Liver (tissue), 9 donors: ENCODE results near the gene CTBS. TPM values are rescaled to one million over a fixed set of nuclear protein-coding genes. Genes with fewer than 3 reads are reported as not detected.

ENCODE experiments used
- DNase-seq: peaks from one replicate; pipeline ENCODE4 v3.0.0-alpha.2; 2017; ENCODE audit warnings: low spot score
- H3K27ac ChIP-seq, 2 donors: one replicate each; pipeline ENCODE4 v1.7.0; 2013; ENCODE audit warnings: inconsistent platforms in 2 of 2, low read length in 2 of 2, control low read depth in 1 of 2, low read depth in 1 of 2, mild to moderate bottlenecking in 1 of 2
- H3K27me3 ChIP-seq, 4 donors: one replicate each; pipeline versions ENCODE4 v1.6.1 to v1.7.0; 2013; ENCODE audit warnings: low read length in 3 of 4, inconsistent platforms in 1 of 4, mild to moderate bottlenecking in 1 of 4, moderate library complexity in 1 of 4; ENCODE audit not compliant: control insufficient read depth in 4 of 4, insufficient read depth in 4 of 4
- H3K36me3 ChIP-seq, 4 donors: one replicate each; pipeline versions ENCODE4 v1.6.1 to v1.7.0; 2013; ENCODE audit warnings: low read length in 3 of 4, mild to moderate bottlenecking in 3 of 4, low read depth in 1 of 4, moderate library complexity in 1 of 4; ENCODE audit not compliant: control insufficient read depth in 4 of 4, insufficient read depth in 3 of 4
- H3K4me1 ChIP-seq, 4 donors: one replicate each; pipeline versions ENCODE4 v1.6.1 to v1.7.0; 2013; ENCODE audit warnings: low read length in 3 of 4, mild to moderate bottlenecking in 3 of 4, moderate library complexity in 1 of 4; ENCODE audit not compliant: control insufficient read depth in 4 of 4, insufficient read depth in 4 of 4
- H3K4me3 ChIP-seq, 3 donors: one replicate each; pipeline versions ENCODE4 v1.6.1 to v1.7.0; 2013; ENCODE audit warnings: low read length in 3 of 3, control low read depth in 1 of 3, low read depth in 1 of 3, mild to moderate bottlenecking in 1 of 3
- H3K9ac ChIP-seq, 2 donors: one replicate each; pipeline ENCODE4 v1.7.0; 2013; ENCODE audit warnings: low read length in 2 of 2, mild to moderate bottlenecking in 2 of 2, moderate library complexity in 2 of 2, control low read depth in 1 of 2, low read depth in 1 of 2
- H3K9me3 ChIP-seq, 4 donors: one replicate each; pipeline versions ENCODE4 v1.6.1 to v1.7.0; 2013; ENCODE audit warnings: low read length in 3 of 4; ENCODE audit not compliant: control insufficient read depth in 4 of 4
- EGR1 ChIP-seq, 2 donors: IDR thresholded peaks; 2 replicates each; pipeline ENCODE4 v1.6.1; 2016 to 2018; ENCODE audit warnings: antibody characterized with exemption in 2 of 2, low read depth in 2 of 2
- FOXA1 ChIP-seq: IDR thresholded peaks from 2 replicates; pipeline ENCODE4 v1.6.1; 2016; ENCODE audit warnings: antibody characterized with exemption
- FOXA2 ChIP-seq: IDR thresholded peaks from 2 replicates; pipeline ENCODE4 v1.6.1; 2016; ENCODE audit warnings: antibody characterized with exemption
- HNF4A ChIP-seq, 2 donors: conservative IDR thresholded peaks; 2 replicates each; pipeline ENCODE4 v1.6.1; 2016; ENCODE audit warnings: antibody characterized with exemption in 2 of 2, mild to moderate bottlenecking in 2 of 2
- HNF4G ChIP-seq: IDR thresholded peaks from 2 replicates; pipeline ENCODE4 v1.6.1; 2016; ENCODE audit warnings: antibody characterized with exemption
- JUND ChIP-seq, 2 donors: IDR thresholded peaks; 2 replicates each; pipeline ENCODE4 v1.6.1; 2016; ENCODE audit warnings: antibody characterized with exemption in 2 of 2
- NR2F2 ChIP-seq: IDR thresholded peaks from 2 replicates; pipeline ENCODE4 v1.6.1; 2016; ENCODE audit warnings: antibody characterized with exemption
- RXRA ChIP-seq, 2 donors: IDR thresholded peaks; 2 replicates each; pipeline ENCODE4 v1.6.1; 2017 to 2018; ENCODE audit warnings: antibody characterized with exemption in 2 of 2, mild to moderate bottlenecking in 1 of 2
- SP1 ChIP-seq: IDR thresholded peaks from 2 replicates; pipeline ENCODE4 v1.6.1; 2018; ENCODE audit warnings: antibody characterized with exemption, mild to moderate bottlenecking
- TAF1 ChIP-seq: conservative IDR thresholded peaks from 2 replicates; pipeline ENCODE4 v1.6.1; 2016; ENCODE audit warnings: antibody characterized with exemption, mild to moderate bottlenecking
- WGBS: extraction: QIAGEN DNeasy Blood & Tissue Kit; methylation state at CpG from one replicate; pipeline ENCODE4 v1.1.7; 2013; 5-methylcytosine and 5-hydroxymethylcytosine counted together
- polyA plus RNA-seq, 2 donors: library from polyadenylated mRNA; stranded (reverse) in 1 of 2; unstranded in 1 of 2; fragments of 200-250 nt in 1 of 2; fragments of >200 nt in 1 of 2; fragmentation: Nextera tagmentation in 1 of 2; extraction: Ambion mirVana in 1 of 2; gene quantifications; one replicate each; pipeline versions ENCODE4 v1.2.1 to v1.2.3, GENCODE V29; 2013 to 2015
- total RNA-seq, 2 donors: library from RNA; depleted of rRNA; stranded (reverse); fragments of >200 nt; gene quantifications; one replicate each; pipeline ENCODE4 v1.2.3, GENCODE V29; 2014
- TF ChIP-seq, protein P1 (sequence below): fragments of 150-350 bp; IDR thresholded peaks from 2 replicates; pipeline ENCODE4 v1.5.1; 2017; ENCODE audit warnings: improper control_type of control experiment, low read depth, low read length; ENCODE audit not compliant: missing input control
- TF ChIP-seq, protein P2 (sequence below): IDR thresholded peaks from 2 replicates; pipeline ENCODE4 v1.6.1; 2016; ENCODE audit warnings: antibody characterized with exemption
- TF ChIP-seq, protein P3 (sequence below): IDR thresholded peaks from 2 replicates; pipeline ENCODE4 v1.6.1; 2016; ENCODE audit warnings: antibody characterized with exemption
- TF ChIP-seq, protein P4 (sequence below): IDR thresholded peaks from 2 replicates; pipeline ENCODE4 v1.6.1; 2016; ENCODE audit warnings: antibody characterized with exemption
- donor health status: healthy.
- donor health status: healthy.
- donor health status: healthy.
- donor health status: healthy.
- donor health status: healthy.

Gene CTBS
- total and polyA plus RNA-seq, 4 donors = 8.5 to 26.9 (median 19.9) TPM

DNA sequence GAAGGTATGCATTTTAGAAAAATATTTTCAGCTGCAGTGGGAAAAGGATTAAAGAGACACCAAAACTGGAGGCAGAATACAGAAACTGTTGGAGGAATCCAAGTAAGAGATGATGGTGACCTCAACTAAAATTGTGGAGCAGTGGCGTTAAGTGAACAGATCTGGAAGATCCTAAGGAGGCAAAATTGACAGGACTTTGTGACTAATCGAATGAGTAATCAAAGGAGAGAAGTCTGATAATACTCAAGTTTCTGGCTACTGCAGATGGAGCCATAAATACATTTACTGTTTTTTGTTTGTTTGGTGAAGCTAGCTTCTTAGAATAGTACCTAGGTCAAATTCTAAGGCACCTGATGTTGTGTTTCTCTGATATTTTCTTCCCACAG is 3.1 kb downstream of the CTBS start:
- Histone ChIP-seq H3K4me3 (no peak overlapping the region), H3K4me1 (peaks cover 0 to 12% (median 4%) of the 10 kb centered on the region in 4 donors), H3K27ac (no peak overlapping the region), H3K9me3 (no peaks in the 10 kb centered on the region), H3K36me3 (peaks cover 0 to 23% (median 5%) of the 10 kb centered on the region in 4 donors), H3K27me3 (no peaks in the 10 kb centered on the region), H3K9ac (no peak overlapping the region)
- 97% methylated on average over 2 of the region's 2 CpGs for WGBS
- TF ChIP-seq, protein P1, sequence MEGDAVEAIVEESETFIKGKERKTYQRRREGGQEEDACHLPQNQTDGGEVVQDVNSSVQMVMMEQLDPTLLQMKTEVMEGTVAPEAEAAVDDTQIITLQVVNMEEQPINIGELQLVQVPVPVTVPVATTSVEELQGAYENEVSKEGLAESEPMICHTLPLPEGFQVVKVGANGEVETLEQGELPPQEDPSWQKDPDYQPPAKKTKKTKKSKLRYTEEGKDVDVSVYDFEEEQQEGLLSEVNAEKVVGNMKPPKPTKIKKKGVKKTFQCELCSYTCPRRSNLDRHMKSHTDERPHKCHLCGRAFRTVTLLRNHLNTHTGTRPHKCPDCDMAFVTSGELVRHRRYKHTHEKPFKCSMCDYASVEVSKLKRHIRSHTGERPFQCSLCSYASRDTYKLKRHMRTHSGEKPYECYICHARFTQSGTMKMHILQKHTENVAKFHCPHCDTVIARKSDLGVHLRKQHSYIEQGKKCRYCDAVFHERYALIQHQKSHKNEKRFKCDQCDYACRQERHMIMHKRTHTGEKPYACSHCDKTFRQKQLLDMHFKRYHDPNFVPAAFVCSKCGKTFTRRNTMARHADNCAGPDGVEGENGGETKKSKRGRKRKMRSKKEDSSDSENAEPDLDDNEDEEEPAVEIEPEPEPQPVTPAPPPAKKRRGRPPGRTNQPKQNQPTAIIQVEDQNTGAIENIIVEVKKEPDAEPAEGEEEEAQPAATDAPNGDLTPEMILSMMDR = no peak
- TF ChIP-seq HNF4G = no peak
- TF ChIP-seq RXRA (IDR thresholded peaks at IDR 0.05) = no peak
- no peak for TF ChIP-seq SP1
- TF ChIP-seq NR2F2 = no peak
- TF ChIP-seq, protein P2, sequence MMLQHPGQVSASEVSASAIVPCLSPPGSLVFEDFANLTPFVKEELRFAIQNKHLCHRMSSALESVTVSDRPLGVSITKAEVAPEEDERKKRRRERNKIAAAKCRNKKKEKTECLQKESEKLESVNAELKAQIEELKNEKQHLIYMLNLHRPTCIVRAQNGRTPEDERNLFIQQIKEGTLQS = no peak
- no peak for TF ChIP-seq EGR1 (IDR thresholded peaks at IDR 0.05; ENCODE audit: low read depth in 2 of 2)
- DNase-seq = no peak

DNA sequence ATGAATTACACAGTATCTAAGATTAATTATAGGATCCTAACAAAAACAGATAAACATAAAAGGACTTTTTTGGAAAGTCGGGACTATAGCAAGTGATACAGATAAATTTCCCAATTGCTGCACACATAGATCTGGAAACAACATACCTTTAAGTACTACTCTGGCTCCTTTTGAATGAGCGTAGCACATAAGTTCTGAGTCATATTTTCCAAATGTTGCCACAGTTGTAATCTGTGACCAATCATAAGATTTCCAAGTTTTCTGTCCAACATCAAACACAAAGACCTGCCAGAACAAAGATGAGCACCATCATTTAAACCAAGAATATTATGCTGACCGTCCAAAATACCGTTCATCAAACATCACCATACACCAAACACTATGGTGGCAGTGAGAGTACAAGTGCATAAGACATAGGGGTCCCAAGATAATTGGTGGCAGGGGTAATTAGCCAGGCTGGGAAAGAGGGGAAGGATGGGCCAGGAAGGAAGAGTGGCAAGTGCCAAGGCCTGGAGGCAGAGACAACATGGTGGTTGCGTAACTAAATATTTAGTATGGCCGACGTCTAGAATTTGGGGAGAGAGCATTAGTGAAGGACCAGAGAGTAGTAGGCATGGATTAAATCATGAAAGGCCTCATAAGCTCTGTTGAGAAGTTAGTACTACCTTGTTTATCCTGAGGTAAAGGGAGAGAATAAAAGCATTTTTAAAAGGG is 3.6 kb downstream of the CTBS start:
- Histone ChIP-seq H3K36me3 (peaks cover 0 to 23% (median 6%) of the 10 kb centered on the region in 4 donors), H3K27ac (no peak overlapping the region), H3K4me1 (peaks cover 0 to 12% (median 4%) of the 10 kb centered on the region in 4 donors), H3K27me3 (no peaks in the 10 kb centered on the region), H3K9ac (no peak overlapping the region), H3K9me3 (no peaks in the 10 kb centered on the region), H3K4me3 (no peak overlapping the region)
- no peak for DNase-seq
- TF ChIP-seq RXRA (IDR thresholded peaks at IDR 0.05) = no peak
- no peak for TF ChIP-seq HNF4A (conservative IDR thresholded peaks at IDR 0.05)
- peak in 1 of 2 donors; percentile 11 for TF ChIP-seq JUND (IDR thresholded peaks at IDR 0.05)
- TF ChIP-seq EGR1 (IDR thresholded peaks at IDR 0.05; ENCODE audit: low read depth in 2 of 2) = no peak
- WGBS = 93% methylated on average over 7 of the region's 7 CpGs

DNA sequence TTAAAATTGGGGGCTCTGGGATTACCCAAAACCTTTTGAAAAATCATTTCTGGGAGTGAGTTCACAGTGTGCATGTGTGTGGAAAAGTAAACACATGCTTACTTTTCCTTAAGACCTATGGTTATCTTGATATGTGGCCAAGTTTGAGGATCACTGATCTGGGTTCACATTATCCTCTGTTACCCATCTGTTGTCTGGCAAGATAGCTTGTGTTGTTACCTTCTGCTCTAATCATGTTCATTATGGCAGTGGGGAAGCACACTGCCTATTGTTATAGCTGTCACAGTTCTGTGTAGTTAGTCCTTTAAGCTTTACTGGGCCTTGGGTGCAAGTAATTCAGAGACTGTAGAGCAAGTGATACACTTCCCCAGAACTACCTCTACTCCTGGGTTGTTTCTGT is 5.0 kb downstream of the CTBS start:
- Histone ChIP-seq H3K36me3 (peaks cover 0 to 23% (median 6%) of the 10 kb centered on the region in 4 donors), H3K27ac (no peak overlapping the region)
- TF ChIP-seq NR2F2 (no peak), TAF1 (no peak), FOXA2 (no peak), FOXA1 (no peak), HNF4G (no peak), SP1 (no peak), JUND (IDR thresholded peaks at IDR 0.05) (no peak)
- TF ChIP-seq, protein P3, sequence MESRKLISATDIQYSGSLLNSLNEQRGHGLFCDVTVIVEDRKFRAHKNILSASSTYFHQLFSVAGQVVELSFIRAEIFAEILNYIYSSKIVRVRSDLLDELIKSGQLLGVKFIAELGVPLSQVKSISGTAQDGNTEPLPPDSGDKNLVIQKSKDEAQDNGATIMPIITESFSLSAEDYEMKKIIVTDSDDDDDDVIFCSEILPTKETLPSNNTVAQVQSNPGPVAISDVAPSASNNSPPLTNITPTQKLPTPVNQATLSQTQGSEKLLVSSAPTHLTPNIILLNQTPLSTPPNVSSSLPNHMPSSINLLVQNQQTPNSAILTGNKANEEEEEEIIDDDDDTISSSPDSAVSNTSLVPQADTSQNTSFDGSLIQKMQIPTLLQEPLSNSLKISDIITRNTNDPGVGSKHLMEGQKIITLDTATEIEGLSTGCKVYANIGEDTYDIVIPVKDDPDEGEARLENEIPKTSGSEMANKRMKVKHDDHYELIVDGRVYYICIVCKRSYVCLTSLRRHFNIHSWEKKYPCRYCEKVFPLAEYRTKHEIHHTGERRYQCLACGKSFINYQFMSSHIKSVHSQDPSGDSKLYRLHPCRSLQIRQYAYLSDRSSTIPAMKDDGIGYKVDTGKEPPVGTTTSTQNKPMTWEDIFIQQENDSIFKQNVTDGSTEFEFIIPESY = no peak
- TF ChIP-seq, protein P4, sequence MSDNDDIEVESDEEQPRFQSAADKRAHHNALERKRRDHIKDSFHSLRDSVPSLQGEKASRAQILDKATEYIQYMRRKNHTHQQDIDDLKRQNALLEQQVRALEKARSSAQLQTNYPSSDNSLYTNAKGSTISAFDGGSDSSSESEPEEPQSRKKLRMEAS = no peak
- TF ChIP-seq, protein P2 = no peak

More for the DNA sequence above, 5.0 kb downstream of the CTBS start:
- no peak overlapping the region for H3K4me3 ChIP-seq
- no peaks in the 10 kb centered on the region for H3K9me3 ChIP-seq
- DNase-seq = no peak
- peaks cover 0 to 8% (median 4%) of the 10 kb centered on the region in 4 donors for H3K4me1 ChIP-seq
- no peaks in the 10 kb centered on the region for H3K27me3 ChIP-seq
- no peak overlapping the region for H3K9ac ChIP-seq
